ACC112 (cell line): ENCODE data around the gene ACCS.

ENCODE experiments used
- H2AFZ ChIP-seq: fragments of 200-600 bp; sonication (generic); one replicate; pipeline ENCODE4 v1.6.0; 2017; ENCODE audit warnings: antibody characterized with exemption, low read length; ENCODE audit not compliant: unreplicated experiment
- H3K27ac ChIP-seq: fragments of 200-600 bp; sonication (generic); 2 replicates; pipeline ENCODE4 v1.5.1; 2014; ENCODE audit warnings: low read depth, mild to moderate bottlenecking, antibody characterized with exemption, low read length, moderate library complexity
- H3K27me3 ChIP-seq: fragments of 200-600 bp; sonication (generic); 2 replicates; pipeline ENCODE4 v1.6.1; 2014; ENCODE audit warnings: mild to moderate bottlenecking, antibody characterized with exemption, low read length, moderate library complexity, mixed read lengths; ENCODE audit not compliant: insufficient read depth
- H3K36me3 ChIP-seq: fragments of 200-600 bp; sonication (generic); 2 replicates; pipeline ENCODE4 v1.6.1; 2016; ENCODE audit warnings: mild to moderate bottlenecking, antibody characterized with exemption, low read length, moderate library complexity, mixed read lengths; ENCODE audit not compliant: insufficient read depth
- H3K4me1 ChIP-seq: fragments of 200-600 bp; sonication (generic); one replicate; pipeline ENCODE4 v1.6.1; 2016; ENCODE audit warnings: low read length, mixed read lengths; ENCODE audit not compliant: insufficient read depth, unreplicated experiment, control insufficient read depth
- H3K4me3 ChIP-seq: fragments of 200-600 bp; sonication (generic); 2 replicates; pipeline ENCODE4 v1.5.1; 2014; ENCODE audit warnings: mild to moderate bottlenecking, low read depth, low read length
- H3K79me2 ChIP-seq: fragments of 200-600 bp; sonication (generic); one replicate; pipeline ENCODE4 v1.6.0; 2016; ENCODE audit warnings: low read length; ENCODE audit not compliant: control insufficient read depth, unreplicated experiment, insufficient read depth

Gene ACCS

DNA sequence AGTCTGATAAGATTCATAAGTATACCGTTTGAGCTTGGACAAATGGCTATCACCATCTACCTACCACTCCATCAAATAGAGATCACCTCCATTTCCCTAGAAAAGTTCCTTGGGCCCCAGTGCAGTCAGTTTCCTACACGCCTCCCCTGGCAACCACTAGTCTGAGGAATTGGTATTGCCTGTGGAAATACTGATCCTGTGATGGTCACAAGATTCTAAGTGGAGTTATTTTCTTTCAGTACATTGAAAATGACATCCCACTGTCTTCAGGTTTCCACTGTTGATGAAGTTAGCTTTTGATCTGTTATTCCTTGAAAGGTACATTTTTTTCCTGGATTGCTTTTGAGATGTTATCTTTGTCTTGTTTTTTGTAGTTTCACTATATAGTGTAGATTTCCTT, 22.9 kb upstream of the ACCS start:
- Histone ChIP-seq H3K27me3 (peaks cover 16% of the 10 kb centered on the region; the same call in 1 of the 2 replicates), H3K27ac (no peak overlapping the region), H3K79me2 (no peaks in the 10 kb centered on the region), H3K4me3 (no peak overlapping the region), H3K36me3 (no peaks in the 10 kb centered on the region), H2AFZ (no peak overlapping the region), H3K4me1 (no peaks in the 10 kb centered on the region)

- H3K79me2 ChIP-seq, result no peaks in the 10 kb centered on the region
- H2AFZ ChIP-seq, result no peak overlapping the region
- peaks cover 20% of the 10 kb centered on the region; the same call in 1 of the 2 replicates for H3K27me3 ChIP-seq
- H3K4me1 ChIP-seq, result no peaks in the 10 kb centered on the region
- H3K36me3 ChIP-seq, result no peaks in the 10 kb centered on the region
- no peak overlapping the region for H3K27ac ChIP-seq
- H3K4me3 ChIP-seq, result no peak overlapping the region
Observed at GRCh38 chr11:44046182-44046581, 19.9 kb upstream of the ACCS start.

DNA sequence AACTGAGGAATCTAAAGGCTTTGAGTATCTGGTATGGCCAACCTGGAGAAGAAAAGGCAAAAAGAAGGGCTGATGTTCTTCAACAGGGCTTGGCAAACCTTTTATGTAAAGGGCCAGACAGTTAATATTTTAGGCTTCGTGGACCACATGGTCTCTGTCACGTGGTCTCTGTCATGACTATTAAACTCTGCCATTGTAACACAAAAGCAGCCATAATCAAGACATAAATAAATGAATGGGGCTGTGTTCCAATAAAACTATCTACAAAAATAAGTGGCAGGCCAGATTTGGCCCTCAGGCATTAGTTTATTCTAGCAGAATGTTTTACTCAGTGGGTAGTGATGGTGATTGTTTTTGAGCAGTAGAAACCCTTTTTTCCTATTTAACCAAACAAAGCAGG, 18.8 kb upstream of the ACCS start:
- no peak overlapping the region for H3K27ac ChIP-seq
- peaks cover 20% of the 10 kb centered on the region; the same call in 1 of the 2 replicates for H3K27me3 ChIP-seq
- no peaks in the 10 kb centered on the region for H3K36me3 ChIP-seq
- no peak overlapping the region for H3K4me3 ChIP-seq
- no peak overlapping the region for H2AFZ ChIP-seq
- no peaks in the 10 kb centered on the region for H3K4me1 ChIP-seq
- no peaks in the 10 kb centered on the region for H3K79me2 ChIP-seq

- Histone ChIP-seq H3K27me3 (peaks cover 20% of the 10 kb centered on the region; the same call in 1 of the 2 replicates), H3K27ac (no peak within 1 kb of the TSS), H3K79me2 (no peaks in the 10 kb centered on the region), H2AFZ (no peak within 1 kb of the TSS), H3K4me3 (no peak within 1 kb of the TSS), H3K36me3 (no peaks in the 10 kb centered on the region), H3K4me1 (no peaks in the 10 kb centered on the region)
Observed at GRCh38 chr11:44047931-44048431, 18.1 kb upstream of the ACCS start, which contains the start of gene ACCSL. Gene ACCSL, plus strand, starts transcription at chr11:44047981. Its CDS starts 56 bp downstream, at chr11:44048037.

DNA sequence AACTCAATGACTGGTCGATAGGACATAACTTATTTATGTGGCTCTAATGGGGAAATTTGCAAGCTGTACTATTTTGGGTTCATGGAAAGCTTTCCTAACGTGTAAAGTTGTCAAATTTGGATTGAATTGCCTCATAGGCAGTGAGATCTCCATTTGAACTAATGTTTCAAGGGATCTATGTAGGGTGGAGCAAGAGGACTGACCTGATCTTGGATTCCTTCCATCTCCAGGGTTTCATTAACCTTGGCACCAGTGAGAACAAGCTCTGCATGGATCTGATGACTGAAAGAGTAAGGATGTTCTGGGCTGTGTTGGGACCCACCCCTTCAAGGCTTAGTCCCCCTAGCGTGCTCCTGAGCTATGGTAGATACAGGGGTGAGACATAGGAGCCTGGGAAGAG, 16.2 kb upstream of the ACCS start:
- H3K36me3 ChIP-seq, result no peaks in the 10 kb centered on the region
- H2AFZ ChIP-seq, result no peak overlapping the region
- no peaks in the 10 kb centered on the region for H3K4me1 ChIP-seq
- H3K27ac ChIP-seq, result no peak overlapping the region
- H3K4me3 ChIP-seq, result no peak overlapping the region
- H3K27me3 ChIP-seq, result peaks cover 19% of the 10 kb centered on the region; the same call in 1 of the 2 replicates
- H3K79me2 ChIP-seq, result no peaks in the 10 kb centered on the region

GRCh38 chr11:44051171-44051570, 14.9 kb upstream of the ACCS start:
- no peak overlapping the region for H3K27ac ChIP-seq
- no peaks in the 10 kb centered on the region for H3K36me3 ChIP-seq
- no peaks in the 10 kb centered on the region for H3K79me2 ChIP-seq
- peaks cover 20% of the 10 kb centered on the region; the same call in 1 of the 2 replicates for H3K27me3 ChIP-seq
- no peak overlapping the region for H2AFZ ChIP-seq
- H3K4me1 ChIP-seq, result no peaks in the 10 kb centered on the region
- H3K4me3 ChIP-seq, result no peak overlapping the region

- no peaks in the 10 kb centered on the region for H3K36me3 ChIP-seq
- no peak overlapping the region for H3K4me3 ChIP-seq
- H3K27ac ChIP-seq, result no peak overlapping the region
- no peaks in the 10 kb centered on the region for H3K4me1 ChIP-seq
- peaks cover 24% of the 10 kb centered on the region for H3K27me3 ChIP-seq
- no peak overlapping the region for H2AFZ ChIP-seq
- H3K79me2 ChIP-seq, result no peaks in the 10 kb centered on the region
Observed at GRCh38 chr11:44057340-44057739, 8.7 kb upstream of the ACCS start.

- no peak overlapping the region for H3K4me3 ChIP-seq
- H3K27ac ChIP-seq, result no peak overlapping the region
- no peaks in the 10 kb centered on the region for H3K79me2 ChIP-seq
- H3K36me3 ChIP-seq, result no peaks in the 10 kb centered on the region
- no peaks in the 10 kb centered on the region for H3K4me1 ChIP-seq
- peaks cover 24% of the 10 kb centered on the region for H3K27me3 ChIP-seq
- H2AFZ ChIP-seq, result no peak overlapping the region
Observed at GRCh38 chr11:44058275-44058674, 7.8 kb upstream of the ACCS start.

GRCh38 chr11:44065161-44065661, 859 bp upstream of the ACCS start:
- peak overlapping the region; percentile 95 for H2AFZ ChIP-seq
- no peaks in the 10 kb centered on the region for H3K27me3 ChIP-seq
- peaks cover 13% of the 10 kb centered on the region for H3K4me1 ChIP-seq
- no peaks in the 10 kb centered on the region for H3K79me2 ChIP-seq
- H3K36me3 ChIP-seq, result no peaks in the 10 kb centered on the region
- H3K27ac ChIP-seq, result peak overlapping the region; percentile 87
- peak overlapping the region; percentile 92 for H3K4me3 ChIP-seq

GRCh38 chr11:44066732-44067141, 667 bp downstream of the ACCS start:
- H2AFZ ChIP-seq, result peak overlapping the region; percentile 92
- peak overlapping the region; percentile 92 for H3K4me3 ChIP-seq
- peaks cover 13% of the 10 kb centered on the region for H3K4me1 ChIP-seq
- H3K27ac ChIP-seq, result peak overlapping the region; percentile 87
- H3K36me3 ChIP-seq, result no peaks in the 10 kb centered on the region
- no peaks in the 10 kb centered on the region for H3K27me3 ChIP-seq
- no peaks in the 10 kb centered on the region for H3K79me2 ChIP-seq

- Histone ChIP-seq H3K79me2 (no peaks in the 10 kb centered on the region), H3K27ac (peak overlapping the region; percentile 87; the same call in 1 of the 2 replicates), H3K4me3 (peak overlapping the region; percentile 92)
Observed at GRCh38 chr11:44067266-44067665, 1.2 kb downstream of the ACCS start.

More at GRCh38 chr11:44067266-44067665, 1.2 kb downstream of the ACCS start:
- H3K4me1 ChIP-seq, result peaks cover 13% of the 10 kb centered on the region
- no peaks in the 10 kb centered on the region for H3K36me3 ChIP-seq
- H2AFZ ChIP-seq, result no peak overlapping the region
- no peaks in the 10 kb centered on the region for H3K27me3 ChIP-seq
